DMS 273 (cell line): ENCODE measurements around the gene AHCY.
"Not testable (repeated sequence)": the region's sequence is repeated elsewhere in the genome, so short reads cannot be mapped to it uniquely, and the experiment has no call there.

Source experiments
- DNase-seq: peaks from one replicate; lab custom pipeline; 2025; ENCODE audit not compliant: unreplicated experiment; lab: John Stamatoyannopoulos, UW

The AHCY gene

GRCh38 chr20:34302723-34303533, at the start of gene AHCY:
AHCY (minus strand) TSS chr20:34303355; CDS start chr20:34303270, 85 bp downstream.
- peak; percentile 99 for DNase-seq

- DNase-seq = no peak
These were observed 46.9 kb upstream of the AHCY start for GRCh38 chr20:34350095-34350494.

GRCh38 chr20:34347571-34347970, 44.4 kb upstream of the AHCY start:
- no peak for DNase-seq

GRCh38 chr20:34346533-34346865, 43.3 kb upstream of the AHCY start:
- DNase-seq = not testable (repeated sequence)

GRCh38 chr20:34345839-34346532, 42.8 kb upstream of the AHCY start:
- DNase-seq = not testable (repeated sequence)

GRCh38 chr20:34345402-34345736, 42.2 kb upstream of the AHCY start:
- DNase-seq = no peak

GRCh38 chr20:34344238-34344637, 41.1 kb upstream of the AHCY start:
- DNase-seq = no peak

GRCh38 chr20:34343458-34344211, 40.5 kb upstream of the AHCY start:
- DNase-seq = no peak

- not testable (repeated sequence) for DNase-seq
These were observed 38.0 kb upstream of the AHCY start for GRCh38 chr20:34341199-34341598.

- DNase-seq = not testable (repeated sequence)
These were observed 37.6 kb upstream of the AHCY start for GRCh38 chr20:34340726-34341125.

GRCh38 chr20:34337982-34338726, 35.0 kb upstream of the AHCY start:
- DNase-seq = no peak

GRCh38 chr20:34337544-34337943, 34.4 kb upstream of the AHCY start:
- DNase-seq = no peak

- DNase-seq = no peak
These were observed 31.7 kb upstream of the AHCY start for GRCh38 chr20:34334654-34335407.

GRCh38 chr20:34333786-34334185, 30.6 kb upstream of the AHCY start:
- DNase-seq = no peak

GRCh38 chr20:34332262-34332920, 29.2 kb upstream of the AHCY start:
- DNase-seq = no peak

- DNase-seq = no peak
These were observed 28.7 kb upstream of the AHCY start for GRCh38 chr20:34331838-34332237.

- not testable (repeated sequence) for DNase-seq
These were observed 27.8 kb upstream of the AHCY start for GRCh38 chr20:34330861-34331544.

- DNase-seq = no peak
These were observed 25.9 kb upstream of the AHCY start for GRCh38 chr20:34328928-34329677.

- not testable (repeated sequence) for DNase-seq
These were observed 25.1 kb upstream of the AHCY start for GRCh38 chr20:34328207-34328606.
